Nephron progenitor cell (in vitro differentiated cells): Measurements from ENCODE around the gene GNB4.

ENCODE experiments used
- DNase-seq: peaks from one replicate; pipeline ENCODE4 v3.0.0; 2021
- H3K27ac Mint-ChIP-seq: 2 replicates; pipeline ENCODE4 v1.8.0; 2021; ENCODE audit warnings: mild to moderate bottlenecking, moderate library complexity, mixed read lengths
- H3K27me3 Mint-ChIP-seq: 2 replicates; pipeline ENCODE4 v1.8.0; 2021; ENCODE audit warnings: mild to moderate bottlenecking, low read depth, mixed read lengths; ENCODE audit not compliant: poor library complexity
- H3K36me3 Mint-ChIP-seq: 2 replicates; pipeline ENCODE4 v1.8.0; 2021; ENCODE audit warnings: low read depth, mixed read lengths
- H3K4me1 Mint-ChIP-seq: 2 replicates; pipeline ENCODE4 v1.8.0; 2021; ENCODE audit warnings: mixed read lengths
- H3K4me3 Mint-ChIP-seq: 2 replicates; pipeline ENCODE4 v1.8.0; 2021; ENCODE audit warnings: mild to moderate bottlenecking, moderate library complexity, mixed read lengths
- H3K9me3 Mint-ChIP-seq: 2 replicates; pipeline ENCODE4 v1.8.0; 2021; ENCODE audit warnings: mild to moderate bottlenecking, moderate library complexity, mixed read lengths
- TF ChIP-seq, protein P1 (sequence below): fragments of 200-600 bp; sonication (generic); IDR thresholded peaks from 2 replicates; pipeline ENCODE4 v1.5.0; 2021; ENCODE audit warnings: antibody characterized with exemption

GNB4 gene

DNA sequence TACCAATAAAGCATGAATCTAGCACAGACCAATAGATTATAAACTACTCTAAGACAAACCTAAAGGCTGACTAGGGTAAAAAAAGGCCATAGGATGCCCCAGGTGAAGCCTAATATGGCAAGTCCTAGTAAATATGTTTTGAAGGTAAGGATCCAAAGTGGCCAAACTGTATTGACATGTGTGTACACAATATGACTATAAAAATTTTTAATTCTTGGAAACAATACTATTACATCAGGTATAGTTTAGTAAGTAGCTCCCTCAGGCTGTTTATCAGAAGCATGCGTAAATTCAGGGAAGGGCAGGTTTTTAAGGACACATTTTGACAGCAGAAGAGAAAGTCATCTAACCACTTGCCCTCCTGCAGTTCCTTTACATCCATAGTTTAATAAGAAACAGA is 18.8 kb downstream of the GNB4 start:
- no peak overlapping the region for H3K27ac Mint-ChIP-seq
- H3K9me3 Mint-ChIP-seq, result no peaks in the 10 kb centered on the region
- no peak overlapping the region for H3K4me3 Mint-ChIP-seq
- no peaks in the 10 kb centered on the region for H3K27me3 Mint-ChIP-seq
- H3K4me1 Mint-ChIP-seq, result peaks cover 26% of the 10 kb centered on the region
- DNase-seq, result no peak
- TF ChIP-seq, protein P1, sequence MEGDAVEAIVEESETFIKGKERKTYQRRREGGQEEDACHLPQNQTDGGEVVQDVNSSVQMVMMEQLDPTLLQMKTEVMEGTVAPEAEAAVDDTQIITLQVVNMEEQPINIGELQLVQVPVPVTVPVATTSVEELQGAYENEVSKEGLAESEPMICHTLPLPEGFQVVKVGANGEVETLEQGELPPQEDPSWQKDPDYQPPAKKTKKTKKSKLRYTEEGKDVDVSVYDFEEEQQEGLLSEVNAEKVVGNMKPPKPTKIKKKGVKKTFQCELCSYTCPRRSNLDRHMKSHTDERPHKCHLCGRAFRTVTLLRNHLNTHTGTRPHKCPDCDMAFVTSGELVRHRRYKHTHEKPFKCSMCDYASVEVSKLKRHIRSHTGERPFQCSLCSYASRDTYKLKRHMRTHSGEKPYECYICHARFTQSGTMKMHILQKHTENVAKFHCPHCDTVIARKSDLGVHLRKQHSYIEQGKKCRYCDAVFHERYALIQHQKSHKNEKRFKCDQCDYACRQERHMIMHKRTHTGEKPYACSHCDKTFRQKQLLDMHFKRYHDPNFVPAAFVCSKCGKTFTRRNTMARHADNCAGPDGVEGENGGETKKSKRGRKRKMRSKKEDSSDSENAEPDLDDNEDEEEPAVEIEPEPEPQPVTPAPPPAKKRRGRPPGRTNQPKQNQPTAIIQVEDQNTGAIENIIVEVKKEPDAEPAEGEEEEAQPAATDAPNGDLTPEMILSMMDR, result no peak
- H3K36me3 Mint-ChIP-seq, result peaks cover 11% of the 10 kb centered on the region

DNA sequence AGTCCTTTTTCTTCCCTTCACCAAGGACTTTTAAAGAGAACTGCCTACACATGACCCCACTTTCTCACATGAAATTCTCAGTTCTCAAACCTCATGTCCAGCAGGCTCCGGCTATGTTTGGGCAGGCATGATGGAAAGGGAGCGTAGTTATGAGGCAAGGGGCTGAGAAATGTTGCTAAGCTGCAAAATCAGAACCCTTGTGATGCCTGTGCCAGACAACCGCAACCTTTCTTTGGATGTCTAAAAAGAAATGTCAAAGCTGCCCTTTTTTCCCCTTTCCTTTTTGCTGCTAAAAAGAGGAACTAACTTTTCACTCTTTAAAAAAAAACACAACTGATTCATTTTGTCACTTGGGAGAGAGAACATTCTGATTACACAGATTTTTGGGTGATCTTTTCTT is 19.2 kb downstream of the GNB4 start:
- Mint-ChIP-seq H3K27ac (no peak overlapping the region), H3K4me1 (peaks cover 26% of the 10 kb centered on the region), H3K27me3 (no peaks in the 10 kb centered on the region), H3K9me3 (no peaks in the 10 kb centered on the region), H3K36me3 (peaks cover 13% of the 10 kb centered on the region), H3K4me3 (no peak overlapping the region)
- TF ChIP-seq, protein P1, result no peak
- no peak for DNase-seq

DNA sequence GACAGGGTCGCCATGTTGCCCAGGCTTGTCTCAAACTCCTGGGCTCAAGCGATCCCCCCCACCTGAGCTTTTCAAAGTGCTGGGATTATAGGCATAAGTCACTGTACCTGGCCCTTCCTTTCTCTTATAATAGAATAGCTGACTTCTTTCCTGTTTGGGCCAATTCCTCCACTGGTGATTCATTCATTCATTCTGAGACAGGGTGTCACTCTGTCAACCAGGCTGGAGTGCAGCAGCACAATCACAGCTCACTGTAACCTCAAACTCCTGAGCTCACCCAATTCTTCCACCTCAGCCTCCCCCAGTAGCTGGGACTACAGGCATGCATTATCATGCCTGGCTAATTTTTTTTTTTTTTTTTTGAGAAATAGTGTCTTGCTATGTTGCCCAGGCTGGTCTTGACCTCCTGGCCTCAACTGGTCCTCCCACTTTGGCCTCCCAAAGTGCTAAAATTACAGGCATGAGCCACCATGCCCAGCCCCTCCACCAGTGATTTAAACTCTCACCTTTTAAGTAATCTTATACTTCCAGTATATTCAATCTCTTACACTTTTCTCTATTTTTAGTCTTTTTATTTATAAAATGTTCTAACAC is 20.9 kb downstream of the GNB4 start:
- Mint-ChIP-seq H3K4me3 (no peak overlapping the region), H3K36me3 (peaks cover 27% of the 10 kb centered on the region), H3K27ac (no peak overlapping the region), H3K27me3 (no peaks in the 10 kb centered on the region), H3K9me3 (no peaks in the 10 kb centered on the region), H3K4me1 (peaks cover 26% of the 10 kb centered on the region)
- DNase-seq, result no peak
- TF ChIP-seq, protein P1, result no peak

DNA sequence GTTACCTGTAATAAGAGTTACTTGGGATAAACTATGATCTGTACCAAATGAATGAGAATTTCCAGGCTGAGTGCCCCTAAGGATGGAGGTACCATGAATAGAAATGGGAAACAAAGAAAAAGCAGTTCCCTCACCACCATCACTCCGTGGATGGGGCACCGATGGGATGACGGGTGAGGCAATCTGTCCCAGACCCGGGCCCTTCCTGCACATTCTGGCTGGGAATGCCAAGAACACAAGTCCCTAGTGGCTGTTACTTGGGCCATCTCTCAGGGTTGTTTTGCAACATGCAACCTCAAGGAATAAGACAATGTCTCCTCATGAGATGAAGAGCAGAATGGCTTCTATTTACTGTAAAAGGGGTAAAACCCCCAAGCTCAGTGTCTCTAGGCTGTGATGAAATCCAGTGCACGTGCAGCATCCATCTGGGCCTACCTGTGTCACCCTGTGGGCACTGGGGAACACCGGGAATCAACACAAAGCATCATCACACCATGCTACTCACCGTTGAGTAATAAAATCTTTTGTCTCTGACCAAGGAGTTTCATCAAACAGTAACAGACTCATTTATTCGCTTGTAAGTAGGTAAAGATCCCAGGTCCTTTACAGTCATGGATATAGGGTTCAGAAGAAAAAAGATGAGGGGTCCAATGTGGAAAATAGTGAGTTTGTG is 22.3 kb downstream of the GNB4 start:
- no peak for DNase-seq
- no peak overlapping the region for H3K27ac Mint-ChIP-seq
- peaks cover 41% of the 10 kb centered on the region for H3K36me3 Mint-ChIP-seq
- H3K4me1 Mint-ChIP-seq, result peaks cover 16% of the 10 kb centered on the region
- TF ChIP-seq, protein P1, result no peak
- peaks cover 5% of the 10 kb centered on the region for H3K27me3 Mint-ChIP-seq
- no peak overlapping the region for H3K4me3 Mint-ChIP-seq
- H3K9me3 Mint-ChIP-seq, result no peaks in the 10 kb centered on the region

DNA sequence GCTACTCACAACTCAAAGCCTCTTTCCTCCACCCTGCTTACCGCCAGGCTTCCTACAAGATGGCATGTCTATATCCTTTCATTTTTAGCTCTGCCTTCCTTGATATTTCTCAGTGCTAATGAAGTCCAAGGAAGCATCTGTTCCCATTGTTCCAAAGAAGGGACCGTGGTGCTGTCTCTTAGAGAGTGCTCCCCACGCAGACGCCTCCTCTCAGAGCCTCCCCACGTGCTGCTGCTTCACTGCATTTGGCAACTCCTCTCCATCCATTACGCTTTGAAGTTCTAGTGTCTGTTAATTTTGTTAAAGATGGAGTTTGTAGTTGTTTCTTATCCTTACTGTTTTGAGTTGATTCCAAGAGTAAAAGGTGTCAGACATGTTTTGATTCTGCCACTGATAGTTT is 26.2 kb downstream of the GNB4 start:
- Mint-ChIP-seq H3K27me3 (peaks cover 5% of the 10 kb centered on the region), H3K9me3 (no peaks in the 10 kb centered on the region), H3K4me1 (no peaks in the 10 kb centered on the region), H3K36me3 (peaks cover 58% of the 10 kb centered on the region), H3K27ac (peak overlapping the region; percentile 24), H3K4me3 (no peak overlapping the region)
- TF ChIP-seq, protein P1, result no peak
- no peak for DNase-seq

DNA sequence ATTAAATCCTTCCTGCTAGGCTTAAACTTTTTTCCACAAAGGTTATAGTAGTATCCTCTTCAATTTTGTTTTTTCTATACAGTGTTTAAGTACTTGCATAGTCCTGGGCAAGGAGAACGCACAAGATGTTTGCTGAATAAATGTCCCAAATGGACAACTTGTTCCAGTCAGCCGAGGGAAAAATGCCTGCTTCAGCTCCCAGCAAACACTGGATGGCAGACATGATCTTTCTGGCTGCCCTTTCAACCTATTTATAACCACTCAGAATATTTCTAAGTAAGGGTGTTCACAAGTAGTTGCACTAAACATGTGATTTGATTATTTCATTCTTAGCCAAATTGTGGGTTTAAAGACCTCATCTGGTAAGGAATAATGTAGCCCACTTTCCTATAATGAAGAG is 29.8 kb downstream of the GNB4 start:
- H3K27me3 Mint-ChIP-seq, result peaks cover 5% of the 10 kb centered on the region
- H3K9me3 Mint-ChIP-seq, result no peaks in the 10 kb centered on the region
- H3K4me1 Mint-ChIP-seq, result no peaks in the 10 kb centered on the region
- TF ChIP-seq, protein P1, result peak; percentile 25
- no peak overlapping the region for H3K4me3 Mint-ChIP-seq
- peaks cover 62% of the 10 kb centered on the region for H3K36me3 Mint-ChIP-seq
- no peak overlapping the region for H3K27ac Mint-ChIP-seq
- DNase-seq, result no peak
